Activated naive CD4-positive, alpha-beta T cell (primary cell): Measurements from ENCODE around the gene ADAMTS14.
A peak's percentile ranks its signal among the peaks of the same experiment; 100 is the strongest.
"Not testable (repeated sequence)": the region's sequence is repeated elsewhere in the genome, so short reads cannot be mapped to it uniquely, and the experiment has no call there.

ENCODE experiments used
- DNase-seq, 4 experiments: peaks; one replicate each; lab custom pipeline; 2025; lab: John Stamatoyannopoulos, UW

The ADAMTS14 gene

GRCh38 chr10:70751356-70751755 is 79.0 kb downstream of the ADAMTS14 start:
- no peak for DNase-seq

- DNase-seq = no peak
Measured at GRCh38 chr10:70751991-70752390, 79.7 kb downstream of the ADAMTS14 start.

DNA sequence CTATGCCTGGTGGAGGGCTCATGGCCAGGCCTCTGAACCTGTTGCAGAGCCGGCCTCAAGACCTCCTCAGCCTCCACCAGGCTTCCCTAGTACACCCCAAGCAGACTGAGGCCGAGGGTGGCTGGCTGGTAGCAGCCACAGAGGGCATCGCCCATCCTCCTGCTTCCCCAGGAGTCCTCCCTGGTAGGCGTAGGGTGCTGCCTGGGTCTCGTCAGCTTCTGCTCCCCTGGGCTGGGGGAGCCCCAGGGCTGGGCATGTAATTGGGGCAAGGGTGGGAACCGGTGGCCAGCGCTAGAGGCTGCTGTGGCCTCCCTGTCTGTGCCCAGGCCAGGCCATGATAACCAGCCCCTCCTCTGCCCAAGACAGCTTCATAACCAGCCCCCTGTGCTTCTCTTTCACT is 80.3 kb downstream of the ADAMTS14 start:
- no peak for DNase-seq

GRCh38 chr10:70753026-70753663 is 80.8 kb downstream of the ADAMTS14 start:
- DNase-seq = no peak

DNA sequence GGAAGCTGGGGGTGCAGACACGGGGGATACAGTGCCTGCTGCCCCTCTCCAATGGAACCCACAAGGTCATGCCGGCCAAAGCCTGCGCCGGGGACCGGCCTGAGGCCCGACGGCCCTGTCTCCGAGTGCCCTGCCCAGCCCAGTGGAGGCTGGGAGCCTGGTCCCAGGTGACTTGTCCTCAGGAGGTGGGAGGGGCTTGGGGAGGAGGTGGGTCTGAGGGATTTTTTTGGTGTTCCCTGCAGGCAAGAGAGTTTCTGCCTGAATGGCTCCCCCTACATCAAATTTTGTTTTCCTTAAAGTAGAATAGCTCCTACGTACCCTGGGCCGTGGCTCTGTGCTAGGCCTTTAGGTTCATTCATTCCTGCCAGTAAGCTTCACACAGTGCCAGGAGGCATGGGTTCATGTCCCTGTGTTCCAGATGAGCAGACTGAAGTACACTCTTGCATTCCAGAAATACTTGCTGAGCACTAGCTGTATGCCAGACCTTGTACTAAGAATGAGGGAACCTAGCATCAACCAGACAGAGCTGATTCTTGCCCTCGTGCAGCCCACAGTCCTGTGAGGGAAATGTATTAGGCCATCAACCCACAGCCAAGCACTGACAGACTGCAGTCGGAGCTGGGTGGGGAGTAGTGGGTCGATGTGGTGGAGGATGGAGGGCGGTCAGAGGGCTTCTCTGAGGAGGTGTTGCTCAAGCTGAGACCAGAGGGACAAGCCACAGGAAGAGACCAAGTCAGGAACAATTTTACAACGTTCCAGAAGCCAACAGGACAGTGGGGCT is 81.7 kb downstream of the ADAMTS14 start:
- no peak for DNase-seq

- no peak for DNase-seq
Measured at GRCh38 chr10:70756700-70757360, 84.5 kb downstream of the ADAMTS14 start.

- DNase-seq = no peak
Measured at GRCh38 chr10:70757856-70758255, 85.5 kb downstream of the ADAMTS14 start.

GRCh38 chr10:70758757-70759514 is 86.6 kb downstream of the ADAMTS14 start:
- peak in 3 of 4 experiments; percentile 21 to 50 (median 44) for DNase-seq

DNA sequence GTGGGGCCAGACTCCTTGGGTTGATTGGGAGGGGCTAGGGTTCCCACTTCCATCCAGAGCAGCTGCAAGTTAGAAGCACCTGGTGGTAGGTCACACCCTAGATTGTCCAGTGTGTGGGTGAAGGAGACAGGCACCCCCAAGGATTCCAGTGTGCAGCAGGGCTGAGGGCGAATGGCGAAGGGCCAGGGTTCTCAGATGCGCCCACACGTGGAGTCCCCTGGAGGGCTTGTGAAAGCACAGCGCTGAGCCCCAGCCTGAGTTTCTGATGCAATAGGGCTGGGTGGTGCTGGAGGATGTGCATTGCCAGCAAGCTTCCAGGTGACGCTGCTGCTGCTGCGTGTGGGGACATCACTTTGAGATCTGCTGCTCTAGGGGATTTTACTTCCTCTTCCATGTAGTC is 87.5 kb downstream of the ADAMTS14 start:
- DNase-seq = no peak

- DNase-seq = no peak
Measured at GRCh38 chr10:70760271-70760787, 88.0 kb downstream of the ADAMTS14 start.

GRCh38 chr10:70761031-70761601 is 88.8 kb downstream of the ADAMTS14 start:
- DNase-seq = no peak

GRCh38 chr10:70761727-70762350 is 89.5 kb downstream of the ADAMTS14 start:
- no peak for DNase-seq

GRCh38 chr10:70762441-70763175 is 90.3 kb downstream of the ADAMTS14 start:
- no peak for DNase-seq

DNA sequence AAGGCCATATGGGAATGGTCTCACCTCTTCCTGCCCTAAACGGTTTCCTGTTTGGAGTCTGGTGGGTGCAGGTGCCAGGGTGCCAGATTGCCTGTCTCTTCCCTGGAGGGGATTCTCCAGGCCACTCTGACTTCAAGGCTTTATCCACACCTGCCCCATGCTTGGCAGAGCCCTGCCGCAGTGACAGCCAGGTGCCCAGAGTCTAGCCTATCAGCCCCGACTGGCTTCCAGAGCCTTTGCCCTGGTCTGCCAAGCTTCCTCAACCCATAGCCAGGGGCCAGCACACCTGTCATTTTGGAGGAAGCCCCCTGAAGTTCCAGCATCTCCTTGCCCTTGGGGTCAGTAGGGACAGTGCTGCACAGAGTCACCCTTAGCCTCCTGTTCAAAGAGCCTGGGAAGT is 91.3 kb downstream of the ADAMTS14 start:
- DNase-seq = no peak

- DNase-seq = no peak
Measured at GRCh38 chr10:70765794-70766594, 93.7 kb downstream of the ADAMTS14 start.

DNA sequence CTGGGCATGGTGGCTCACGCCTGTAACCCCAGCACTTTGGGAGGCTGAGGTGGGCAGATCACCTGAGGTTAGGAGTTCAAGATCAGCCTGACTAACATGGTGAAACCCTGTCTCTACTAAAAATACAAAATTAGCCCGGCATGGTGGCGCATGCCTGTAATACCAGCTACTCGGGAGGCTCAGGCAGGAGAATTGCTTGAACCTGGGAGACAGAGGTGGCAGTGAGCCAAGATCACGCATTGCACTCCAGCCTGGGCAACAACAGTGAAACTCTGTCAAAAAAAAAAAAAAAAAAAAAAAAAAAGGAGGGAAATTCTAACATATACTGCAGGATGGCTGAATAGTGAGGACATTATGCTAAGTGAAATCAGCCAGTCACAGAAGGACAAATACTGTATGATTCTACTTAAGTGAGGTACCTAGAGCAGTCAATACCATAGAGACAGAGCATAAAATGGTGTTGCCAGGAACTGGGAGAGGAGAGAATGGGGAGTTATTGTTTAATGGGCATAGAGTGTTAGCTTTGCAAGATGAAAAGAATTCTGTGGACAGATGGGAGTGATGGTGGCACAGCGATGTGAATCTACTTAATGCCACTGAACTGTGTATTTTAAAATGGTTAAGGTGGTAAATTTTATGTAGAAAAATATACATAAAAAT is 95.8 kb downstream of the ADAMTS14 start:
- DNase-seq = not testable (repeated sequence)

DNA sequence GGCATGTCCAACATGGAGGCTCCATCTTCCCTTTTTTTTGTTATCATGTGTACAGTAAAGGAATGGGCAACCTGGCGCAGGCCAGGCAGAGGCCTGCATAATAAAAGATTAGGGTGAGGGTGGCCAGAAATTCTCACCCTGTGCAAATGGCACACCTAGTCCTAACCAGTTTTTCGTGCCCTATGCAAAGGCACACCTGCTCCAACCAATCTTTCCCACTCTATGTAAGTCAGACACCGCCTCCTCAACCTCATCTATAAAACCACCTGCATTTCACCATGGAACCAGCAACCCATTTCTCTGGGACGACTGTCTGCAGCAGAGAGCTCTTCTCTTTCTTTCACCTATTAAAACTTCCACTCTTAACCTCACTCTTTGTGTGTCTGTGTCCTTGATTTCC is 96.8 kb downstream of the ADAMTS14 start:
- no peak for DNase-seq

- no peak for DNase-seq
Measured at GRCh38 chr10:70770001-70770400, 97.7 kb downstream of the ADAMTS14 start.

GRCh38 chr10:70770516-70770915 is 98.2 kb downstream of the ADAMTS14 start:
- not testable (repeated sequence) for DNase-seq
